ENCODE data around the gene R3HDM2. TPM values are rescaled to one million over a fixed set of nuclear protein-coding genes. Genes with fewer than 3 reads are reported as not detected.

The R3HDM2 gene
- total RNA-seq, 2 donors from 2014 or later = 47.6 to 66.5 TPM

- no peak for DNase-seq
- ATAC-seq = no peak
- intact Hi-C loops (cut with DNase I) = no loop called here
Observed at GRCh38 chr12:57216921-57217879, 213.6 kb downstream of the R3HDM2 start.

GRCh38 chr12:57216014-57216911 is 214.6 kb downstream of the R3HDM2 start, which contains the start of gene NXPH4:
TSS of gene NXPH4 (plus strand) at chr12:57216794. CDS start at chr12:57216970, 176 bp downstream.
- intact Hi-C loops (cut with DNase I) = no loop called here
- DNase-seq = peak; percentile 59
- ATAC-seq = peak; percentile 2 to 7

DNA sequence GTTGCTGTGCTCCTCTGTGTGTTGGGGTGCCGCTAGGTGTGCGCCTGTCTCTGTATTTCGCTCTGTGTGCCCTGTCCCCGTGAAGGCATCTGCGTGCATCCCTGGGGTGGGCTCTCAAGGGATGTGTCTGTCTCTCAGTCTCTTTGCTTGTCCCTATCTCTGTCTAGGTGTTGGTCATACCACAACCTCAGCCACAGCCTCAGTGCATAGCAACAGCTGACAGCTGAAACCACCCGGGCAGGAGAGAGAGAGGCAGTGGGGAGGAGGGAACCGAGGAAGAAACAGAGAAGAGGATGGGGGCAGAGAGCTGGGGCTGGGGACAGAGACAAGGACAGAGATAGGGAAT is 215.2 kb downstream of the R3HDM2 start:
- intact Hi-C loops (cut with DNase I) = no loop called here
- ATAC-seq (no peak), DNase-seq (no peak)

DNA sequence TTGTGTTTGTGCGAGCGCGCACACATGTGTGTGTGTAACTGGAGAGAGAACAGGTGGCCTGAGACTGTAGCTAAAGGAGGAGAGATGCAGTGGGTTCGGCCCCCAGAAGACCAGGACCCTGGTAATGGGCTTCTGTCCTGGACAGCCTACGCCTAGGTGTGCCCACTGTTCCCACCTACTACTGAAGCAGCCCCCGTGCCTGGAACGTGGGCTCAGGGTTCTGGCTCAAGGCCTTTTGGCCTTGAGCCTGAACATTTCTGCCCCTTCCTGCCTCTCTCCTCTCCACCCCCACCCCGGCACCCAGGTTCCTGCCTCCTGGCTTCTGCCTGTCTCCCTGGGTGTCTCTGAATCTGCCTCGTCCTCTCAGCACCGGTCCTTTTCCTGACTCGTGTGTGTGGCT is 215.8 kb downstream of the R3HDM2 start:
- intact Hi-C loops (cut with DNase I) = no loop called here
- no peak for DNase-seq
- ATAC-seq = no peak

GRCh38 chr12:57214398-57214781 is 216.5 kb downstream of the R3HDM2 start:
- DNase-seq (peak; percentile 72), ATAC-seq (peak; percentile 39 to 50)
- intact Hi-C loops (cut with DNase I) = loop anchor here in 1 of 2 donors (1.0 to 5.0 kb wide), 2 partner anchors 25 to 243 kb away; partner anchors contain the start of genes GLI1 and INHBE

DNA sequence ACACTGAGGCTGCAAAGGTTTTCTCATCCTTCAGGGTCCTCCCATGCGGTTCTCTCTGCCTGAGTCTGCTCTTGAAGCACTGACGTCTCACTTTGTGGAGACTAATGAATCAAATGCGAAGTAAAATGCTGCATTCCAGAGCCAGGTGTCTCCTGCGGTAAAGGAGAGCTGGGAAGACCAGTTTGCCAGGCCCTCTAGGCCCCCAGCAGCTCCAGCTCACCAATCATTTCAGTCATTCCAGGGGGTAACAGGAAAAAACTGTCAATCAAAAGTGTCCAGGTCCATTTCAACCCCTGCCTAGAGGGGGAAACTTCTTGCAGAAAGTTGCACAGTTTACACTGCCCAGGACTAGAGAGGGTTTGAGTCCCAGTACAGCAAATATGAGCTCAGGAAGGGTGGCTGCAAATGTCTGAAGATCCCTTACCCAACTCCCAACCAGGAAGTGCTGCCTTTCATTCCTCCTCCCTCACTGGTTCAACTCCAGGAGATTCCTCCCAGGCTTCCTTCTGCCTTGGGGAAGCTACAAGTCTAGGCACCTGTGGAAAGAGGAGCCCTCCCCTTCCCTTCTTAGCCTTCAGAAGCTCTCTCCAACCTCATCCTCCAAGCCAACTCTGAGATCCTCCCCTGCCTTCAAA is 217.0 kb downstream of the R3HDM2 start:
- intact Hi-C loops (cut with DNase I) = loop anchor here in 1 of 2 donors (1.0 to 5.0 kb wide), 3 partner anchors 25 to 243 kb away; partner anchors contain the start of genes GLI1 and INHBE
- ATAC-seq = no peak
- no peak for DNase-seq

- DNase-seq (peak; percentile 88), ATAC-seq (peak; percentile 65 to 68)
- intact Hi-C loops (cut with DNase I) = loop anchor here in 1 of 2 donors (1.0 to 5.0 kb wide), 2 partner anchors 30 to 244 kb away; partner anchors contain the start of genes GLI1 and INHBE
Observed at GRCh38 chr12:57213058-57213715, 217.7 kb downstream of the R3HDM2 start.

DNA sequence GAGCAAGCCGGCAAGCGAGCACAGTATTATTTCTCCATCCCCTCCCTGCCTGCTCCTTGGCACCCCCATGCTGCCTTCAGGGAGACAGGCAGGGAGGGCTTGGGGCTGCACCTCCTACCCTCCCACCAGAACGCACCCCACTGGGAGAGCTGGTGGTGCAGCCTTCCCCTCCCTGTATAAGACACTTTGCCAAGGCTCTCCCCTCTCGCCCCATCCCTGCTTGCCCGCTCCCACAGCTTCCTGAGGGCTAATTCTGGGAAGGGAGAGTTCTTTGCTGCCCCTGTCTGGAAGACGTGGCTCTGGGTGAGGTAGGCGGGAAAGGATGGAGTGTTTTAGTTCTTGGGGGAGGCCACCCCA is 218.2 kb downstream of the R3HDM2 start:
- ATAC-seq = no peak
- intact Hi-C loops (cut with DNase I) = loop anchor here in 1 of 2 donors (1.0 to 5.0 kb wide), 2 partner anchors 31 to 245 kb away; partner anchors contain the start of genes GLI1 and INHBE
- no peak for DNase-seq

- ATAC-seq (no peak), DNase-seq (no peak)
- intact Hi-C loops (cut with DNase I) = loop anchor here in 1 of 2 donors (5.0 kb wide), 1 partner anchor 245 kb away; the partner anchor contains the start of genes GLI1 and INHBE
Observed at GRCh38 chr12:57211791-57212700, 218.8 kb downstream of the R3HDM2 start.

DNA sequence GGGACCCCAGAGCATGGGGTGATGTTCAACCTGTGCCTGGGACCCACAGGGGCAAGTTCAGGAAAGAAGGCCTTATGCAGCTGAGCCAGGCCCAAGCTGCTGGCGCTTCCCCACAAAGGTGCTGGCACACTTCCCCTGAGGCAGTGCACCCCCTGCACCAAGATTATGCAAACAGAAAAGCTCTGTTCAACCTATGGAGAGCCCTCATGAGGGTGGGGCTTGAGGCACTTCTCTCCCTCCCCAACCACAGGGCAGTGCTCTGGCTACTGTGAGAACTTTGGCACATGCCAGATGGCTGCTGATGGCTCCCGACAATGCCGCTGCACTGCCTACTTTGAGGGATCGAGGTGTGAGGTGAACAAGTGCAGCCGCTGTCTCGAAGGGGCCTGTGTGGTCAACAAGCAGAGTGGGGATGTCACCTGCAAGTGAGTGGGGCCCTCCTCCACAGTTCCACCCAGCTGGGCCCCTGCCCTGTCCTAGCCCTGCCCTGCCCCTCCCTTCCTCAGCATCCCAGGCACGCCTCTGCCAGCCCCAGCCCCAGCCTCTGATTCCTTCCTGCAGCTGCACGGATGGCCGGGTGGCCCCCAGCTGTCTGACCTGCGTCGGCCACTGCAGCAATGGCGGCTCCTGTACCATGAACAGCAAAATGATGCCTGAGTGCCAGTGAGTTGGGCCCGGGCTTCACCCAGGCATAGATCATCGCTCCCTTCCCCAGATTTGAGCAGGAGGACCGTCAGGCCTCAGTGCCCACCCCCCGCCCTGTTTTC is 219.7 kb downstream of the R3HDM2 start:
- ATAC-seq (no peak), DNase-seq (no peak)
- intact Hi-C loops (cut with DNase I) = loop anchor here in 1 of 2 donors (5.0 kb wide), 1 partner anchor 246 kb away; the partner anchor contains the start of genes GLI1 and INHBE

- ATAC-seq (no peak), DNase-seq (no peak)
- intact Hi-C loops (cut with DNase I) = loop anchor here in 1 of 2 donors (5.0 kb wide), 1 partner anchor 247 kb away; the partner anchor contains the start of genes GLI1 and INHBE
Observed at GRCh38 chr12:57210461-57210860, 220.4 kb downstream of the R3HDM2 start.

DNA sequence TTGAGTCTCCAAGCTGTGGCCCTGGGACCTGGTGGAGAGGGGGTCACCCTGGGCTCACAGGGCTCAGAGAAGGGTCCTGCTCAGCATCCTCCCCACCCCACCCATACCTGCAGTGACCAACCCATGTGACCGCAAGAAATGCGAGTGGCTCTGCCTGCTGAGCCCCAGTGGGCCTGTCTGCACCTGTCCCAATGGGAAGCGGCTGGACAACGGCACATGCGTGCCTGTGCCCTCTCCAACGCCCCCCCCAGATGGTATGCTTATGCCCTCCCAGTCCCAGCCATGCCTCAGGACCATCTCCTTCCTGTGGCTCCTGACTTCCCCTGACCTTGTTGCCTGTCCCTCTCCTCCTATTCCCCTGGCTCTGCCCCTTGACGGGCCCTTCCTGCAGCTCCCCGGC is 220.9 kb downstream of the R3HDM2 start:
- intact Hi-C loops (cut with DNase I) = loop anchor here in 1 of 2 donors (5.0 kb wide), 1 partner anchor 247 kb away; the partner anchor contains the start of genes GLI1 and INHBE
- no peak for ATAC-seq
- DNase-seq = no peak

GRCh38 chr12:57208631-57209282 is 222.1 kb downstream of the R3HDM2 start:
- ATAC-seq (peak; percentile 54 to 56), DNase-seq (peak; percentile 85)
- intact Hi-C loops (cut with DNase I) = no loop called here

DNA sequence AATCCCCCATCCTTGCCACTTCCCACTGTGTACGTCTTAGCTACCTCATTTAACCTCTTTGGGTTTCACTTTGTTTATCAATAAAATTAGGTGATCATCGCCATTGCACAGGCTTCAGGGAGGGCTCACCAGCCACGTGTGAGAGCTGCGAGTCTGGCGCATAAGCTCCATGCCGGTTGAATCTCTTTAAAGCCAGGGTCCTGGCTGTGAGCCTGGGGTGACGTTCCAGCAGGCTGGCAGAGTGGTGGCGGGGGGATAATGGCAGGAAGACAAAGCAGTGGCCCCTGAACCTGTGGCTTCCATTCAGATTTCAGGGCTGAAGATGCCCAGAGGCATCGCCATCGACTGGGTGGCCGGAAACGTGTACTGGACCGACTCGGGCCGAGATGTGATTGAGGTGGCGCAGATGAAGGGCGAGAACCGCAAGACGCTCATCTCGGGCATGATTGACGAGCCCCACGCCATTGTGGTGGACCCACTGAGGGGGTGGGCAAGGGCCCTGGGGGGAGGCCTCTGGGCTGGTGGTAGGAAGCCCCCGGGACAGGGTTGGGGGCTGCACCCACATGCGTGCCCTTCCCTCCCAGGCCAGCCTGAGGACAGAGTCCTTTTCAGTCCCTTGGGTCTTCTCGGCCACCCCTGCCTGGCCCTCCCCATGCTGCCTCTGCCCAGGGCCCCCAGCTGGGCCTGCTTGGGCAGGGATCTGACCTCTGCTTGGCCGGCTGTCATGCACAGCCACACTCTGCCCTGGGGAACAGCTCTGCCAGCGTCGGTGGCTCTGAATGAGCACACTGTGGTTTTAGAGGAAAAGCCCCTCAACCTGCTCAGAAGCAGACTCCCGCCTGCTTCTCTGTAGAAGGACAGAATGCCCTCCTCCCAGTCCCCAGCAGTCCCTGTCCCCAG is 222.9 kb downstream of the R3HDM2 start:
- peak in 1 of 2 donors; percentile 4 for ATAC-seq
- intact Hi-C loops (cut with DNase I) = no loop called here
- no peak for DNase-seq

- no peak for ATAC-seq
- no peak for DNase-seq
- intact Hi-C loops (cut with DNase I) = no loop called here
Observed at GRCh38 chr12:57205931-57206330, 224.9 kb downstream of the R3HDM2 start.
